CMK (cell line): ENCODE measurements around the gene ZNF26.

Experiments used
- DNase-seq: peaks from one replicate; pipeline ENCODE4 v3.0.0-alpha.2; 2010; ENCODE audit warnings: low read depth

Gene ZNF26

DNA sequence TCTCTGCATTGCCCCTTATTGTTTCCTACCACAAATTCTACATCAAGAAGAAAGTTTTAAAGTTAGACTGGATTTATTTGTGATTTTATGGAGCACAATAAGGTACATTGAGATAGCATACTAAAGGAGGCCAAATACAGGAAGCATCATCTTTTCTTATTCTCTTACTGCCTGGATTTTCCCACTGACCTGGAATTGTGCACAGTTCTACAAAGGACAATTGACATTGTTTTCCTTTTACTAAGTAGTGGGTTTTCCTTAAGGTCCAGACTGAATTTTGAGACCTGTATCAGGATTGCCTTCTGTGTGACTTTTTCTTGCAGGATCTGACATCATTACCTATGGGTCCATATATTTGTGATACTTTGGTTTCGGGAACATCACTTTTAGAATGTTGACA is 75.8 kb downstream of the ZNF26 start:
- no peak for DNase-seq

DNA sequence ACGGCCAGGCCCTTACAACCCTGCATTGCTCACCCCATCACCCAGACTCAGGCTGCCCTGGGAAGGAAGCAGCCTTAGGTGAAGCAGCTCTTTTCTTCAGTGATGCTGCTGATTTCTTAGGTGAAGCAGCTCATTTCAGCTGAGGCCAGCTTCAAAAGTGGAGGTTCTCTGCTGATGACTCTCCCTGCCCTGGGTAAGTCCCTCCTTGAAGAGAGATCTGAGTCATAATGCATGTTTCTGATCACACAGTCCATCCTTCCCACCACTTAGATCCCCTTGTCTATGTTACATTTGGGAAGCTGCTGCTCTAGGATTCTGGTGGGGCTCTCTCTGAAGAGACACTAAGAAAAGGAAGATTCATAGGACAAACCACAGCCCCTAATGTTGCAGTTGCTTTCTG is 77.4 kb downstream of the ZNF26 start:
- DNase-seq, result no peak

DNA sequence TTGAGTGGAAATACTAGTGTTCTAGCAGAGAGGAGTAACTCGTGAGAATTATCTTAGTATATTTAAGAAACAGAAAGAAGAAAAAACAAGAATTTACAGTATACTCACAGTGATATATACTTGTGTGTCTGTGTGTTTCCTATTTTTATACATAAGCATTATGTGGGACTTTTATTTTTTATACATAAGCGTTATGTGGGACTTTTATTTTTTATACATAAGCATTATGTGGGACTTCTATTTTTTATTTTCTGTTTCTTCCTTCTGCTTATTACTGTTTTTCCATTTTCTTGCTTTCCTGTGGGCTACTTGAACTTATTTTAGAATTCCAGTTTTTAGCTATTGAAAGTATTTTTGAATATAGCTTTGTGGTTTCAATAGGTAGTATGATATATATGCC is 87.7 kb downstream of the ZNF26 start:
- no peak for DNase-seq
